Stomach (tissue), 9 donors: ENCODE data around the gene GABRP. TPM values are rescaled to one million over a fixed set of nuclear protein-coding genes. Genes with fewer than 3 reads are reported as not detected.

Source experiments
- DNase-seq, 2 donors: peaks; one replicate each; pipeline versions ENCODE4 v3.0.0 to v3.0.0-alpha.2; 2013 to 2019
- H3K27ac ChIP-seq, 5 donors: fragments of 200-600 bp in 4 of 5; sonication (generic) in 4 of 5; one replicate each; pipeline ENCODE4 v1.5.1; 2013 to 2019; ENCODE audit warnings: mild to moderate bottlenecking in 1 of 5, moderate library complexity in 1 of 5
- H3K27me3 ChIP-seq, 3 donors: fragments of 200-600 bp; sonication (generic); one replicate each; pipeline ENCODE4 v1.5.1; 2017 to 2019; ENCODE audit warnings: mixed run types in 1 of 3
- H3K36me3 ChIP-seq, 4 donors: fragments of 200-600 bp; sonication (generic); 1 replicate in 3 of 4; 2 replicates in 1 of 4; pipeline ENCODE4 v1.5.1; 2016 to 2019
- H3K4me1 ChIP-seq, 4 donors: fragments of 200-600 bp; sonication (generic); one replicate each; pipeline ENCODE4 v1.5.1; 2016 to 2019
- H3K4me3 ChIP-seq, 4 donors: fragments of 200-600 bp; sonication (generic) in 3 of 4; one replicate each; pipeline ENCODE4 v1.5.1; 2016 to 2019; ENCODE audit warnings: mild to moderate bottlenecking in 1 of 4
- H3K9me3 ChIP-seq, 4 donors: fragments of 200-600 bp; sonication (generic); one replicate each; pipeline ENCODE4 v1.5.1; 2016 to 2019
- EP300 ChIP-seq: sonication (generic); formaldehyde crosslinking; IDR thresholded peaks from one replicate; pipeline ENCODE4 v1.6.1; 2017; ENCODE audit warnings: antibody characterized with exemption
- POLR2A ChIP-seq, 4 donors: fragments of 450-650 bp; IDR thresholded peaks; one replicate each; pipeline ENCODE4 v1.6.1; 2016; ENCODE audit warnings: antibody characterized with exemption in 4 of 4, control low read depth in 2 of 4, mild to moderate bottlenecking in 1 of 4, moderate library complexity in 1 of 4
- POLR2AphosphoS5 ChIP-seq, 3 donors: sonication (generic); formaldehyde crosslinking; IDR thresholded peaks; one replicate each; pipeline ENCODE4 v1.6.1; 2016; ENCODE audit warnings: antibody characterized with exemption in 3 of 3
- WGBS, 5 donors: extraction: QIAGEN DNeasy Blood & Tissue Kit in 3 of 5; methylation state at CpG; one replicate each; pipeline versions ENCODE4 v1.1.5 to v1.1.7; 2013 to 2018; 5-methylcytosine and 5-hydroxymethylcytosine counted together
- intact Hi-C: fragments of 100-400 bp; cut with DNase I; formaldehyde crosslinking; loops from one replicate; pipeline ENCODE4 v1.15.1; 2023; ENCODE audit warnings: low total_unique reads
- polyA plus RNA-seq, 3 donors: library from polyadenylated mRNA; stranded (reverse); fragments of 200-250 nt; gene quantifications; one replicate each; pipeline ENCODE4 v1.2.3, GENCODE V29; 2013
- total RNA-seq, 5 donors: library from RNA; depleted of rRNA; stranded (reverse); fragments of >200 nt; gene quantifications; one replicate each; pipeline versions ENCODE4 v1.1.0 to v1.2.3, GENCODE V29; 2014 to 2016
- TF ChIP-seq, protein P1 (sequence below), 7 experiments: fragments of 450-650 bp in 4 of 7; fragments of 200-600 bp in 3 of 7; sonication (generic) in 3 of 7; IDR thresholded peaks; one replicate each; pipeline ENCODE4 v1.5.1; 2016 to 2019; ENCODE audit warnings: antibody characterized with exemption in 7 of 7, control low read depth in 2 of 7, mild to moderate bottlenecking in 1 of 7
- donor health status: healthy with polysubstance abuse.
- donor health status: Bipolar disorder and iron deficiency.
- donor health status: healthy.

Gene GABRP
- total and polyA plus RNA-seq, 8 donors: under 0.01 to 31.7 (median 1.0) TPM; not detected in 2

DNA sequence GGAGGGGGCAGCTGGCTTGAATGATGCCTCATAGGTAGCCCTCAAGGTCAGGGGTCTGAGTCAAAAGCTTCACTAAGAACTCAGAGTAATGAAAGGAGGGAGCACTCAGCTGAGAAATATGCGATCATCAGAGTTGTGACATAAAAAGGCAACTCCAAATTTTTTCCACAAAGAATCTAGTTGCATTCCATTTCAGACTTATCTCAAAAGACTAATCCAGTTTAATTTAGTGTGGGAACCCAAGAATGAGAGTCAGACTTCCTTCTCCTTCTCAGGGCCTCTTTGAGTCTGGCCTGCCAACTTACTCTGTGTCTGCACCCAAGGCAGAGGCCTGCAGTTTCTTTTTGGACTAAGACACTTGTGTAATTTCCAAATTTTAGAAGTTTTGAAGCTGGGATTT is 34.7 kb downstream of the GABRP start:
- H3K27me3 ChIP-seq: no peaks in the 10 kb centered on the region
- H3K9me3 ChIP-seq: no peaks in the 10 kb centered on the region
- no peak overlapping the region for H3K4me3 ChIP-seq
- 61 to 90% (median 83%) methylated on average over 1 of the region's 1 CpG for WGBS, 5 donors
- TF ChIP-seq POLR2A (IDR thresholded peaks at IDR 0.05) (no peak), EP300 (no peak), POLR2AphosphoS5 (IDR thresholded peaks at IDR 0.05) (no peak)
- TF ChIP-seq, protein P1, sequence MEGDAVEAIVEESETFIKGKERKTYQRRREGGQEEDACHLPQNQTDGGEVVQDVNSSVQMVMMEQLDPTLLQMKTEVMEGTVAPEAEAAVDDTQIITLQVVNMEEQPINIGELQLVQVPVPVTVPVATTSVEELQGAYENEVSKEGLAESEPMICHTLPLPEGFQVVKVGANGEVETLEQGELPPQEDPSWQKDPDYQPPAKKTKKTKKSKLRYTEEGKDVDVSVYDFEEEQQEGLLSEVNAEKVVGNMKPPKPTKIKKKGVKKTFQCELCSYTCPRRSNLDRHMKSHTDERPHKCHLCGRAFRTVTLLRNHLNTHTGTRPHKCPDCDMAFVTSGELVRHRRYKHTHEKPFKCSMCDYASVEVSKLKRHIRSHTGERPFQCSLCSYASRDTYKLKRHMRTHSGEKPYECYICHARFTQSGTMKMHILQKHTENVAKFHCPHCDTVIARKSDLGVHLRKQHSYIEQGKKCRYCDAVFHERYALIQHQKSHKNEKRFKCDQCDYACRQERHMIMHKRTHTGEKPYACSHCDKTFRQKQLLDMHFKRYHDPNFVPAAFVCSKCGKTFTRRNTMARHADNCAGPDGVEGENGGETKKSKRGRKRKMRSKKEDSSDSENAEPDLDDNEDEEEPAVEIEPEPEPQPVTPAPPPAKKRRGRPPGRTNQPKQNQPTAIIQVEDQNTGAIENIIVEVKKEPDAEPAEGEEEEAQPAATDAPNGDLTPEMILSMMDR (IDR thresholded peaks at IDR 0.05): no peak
- peak in 1 of 2 donors; percentile 26 for DNase-seq
- intact Hi-C loops: no loop called here
- no peaks in the 10 kb centered on the region for H3K36me3 ChIP-seq
- H3K27ac ChIP-seq: no peak overlapping the region
- H3K4me1 ChIP-seq: no peaks in the 10 kb centered on the region

GRCh38 chr5:170819824-170820223 is 36.3 kb downstream of the GABRP start:
- H3K4me3 ChIP-seq: no peak overlapping the region
- H3K36me3 ChIP-seq: no peaks in the 10 kb centered on the region
- no peaks in the 10 kb centered on the region for H3K9me3 ChIP-seq
- TF ChIP-seq, protein P1 (IDR thresholded peaks at IDR 0.05): no peak
- no peak for TF ChIP-seq POLR2AphosphoS5 (IDR thresholded peaks at IDR 0.05)
- TF ChIP-seq POLR2A (IDR thresholded peaks at IDR 0.05): no peak
- no peak for TF ChIP-seq EP300
- DNase-seq: peak in 1 of 2 donors; percentile 16
- intact Hi-C loops: no loop called here
- H3K27me3 ChIP-seq: no peaks in the 10 kb centered on the region
- H3K27ac ChIP-seq: no peak overlapping the region
- H3K4me1 ChIP-seq: no peaks in the 10 kb centered on the region

- no peaks in the 10 kb centered on the region for H3K4me1 ChIP-seq
- WGBS, 5 donors: 30 to 66% (median 45%) methylated on average over 4 of the region's 4 CpGs
- no peak overlapping the region for H3K4me3 ChIP-seq
- H3K27me3 ChIP-seq: no peaks in the 10 kb centered on the region
- DNase-seq: no peak
- intact Hi-C loops: no loop called here
- no peaks in the 10 kb centered on the region for H3K36me3 ChIP-seq
- peaks cover 0 to 10% (median 2%) of the 10 kb centered on the region in 4 donors for H3K9me3 ChIP-seq
- TF ChIP-seq POLR2A (IDR thresholded peaks at IDR 0.05) (no peak), EP300 (no peak), POLR2AphosphoS5 (IDR thresholded peaks at IDR 0.05) (no peak)
- TF ChIP-seq, protein P1 (IDR thresholded peaks at IDR 0.05): no peak
- no peak overlapping the region for H3K27ac ChIP-seq
Observed at GRCh38 chr5:170821257-170821800, 37.8 kb downstream of the GABRP start.

DNA sequence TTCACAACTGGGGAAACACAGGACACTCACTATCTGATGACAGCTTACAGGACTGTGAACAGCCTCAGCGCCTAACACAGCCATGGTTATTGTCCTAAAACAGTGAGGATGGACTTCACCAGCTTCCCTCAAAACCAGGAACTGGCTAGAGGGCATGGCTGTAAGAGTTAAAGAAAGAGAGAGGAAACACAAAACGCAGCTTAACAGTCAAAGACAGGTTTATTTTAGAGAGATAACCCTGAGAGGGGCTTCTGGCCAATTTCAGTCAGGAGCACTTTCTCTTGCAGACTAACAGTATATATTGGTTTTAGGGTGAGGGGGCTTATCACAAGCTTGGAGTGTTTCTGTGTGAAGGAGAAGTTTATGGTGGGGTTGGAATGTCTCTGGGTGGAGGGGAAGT is 42.6 kb downstream of the GABRP start:
- DNase-seq: no peak
- intact Hi-C loops: no loop called here
- TF ChIP-seq POLR2A (IDR thresholded peaks at IDR 0.05): no peak
- TF ChIP-seq, protein P1 (IDR thresholded peaks at IDR 0.05): no peak
- TF ChIP-seq POLR2AphosphoS5 (IDR thresholded peaks at IDR 0.05): no peak
- TF ChIP-seq EP300: no peak
- Histone ChIP-seq H3K4me3 (no peak overlapping the region), H3K27ac (no peak overlapping the region), H3K4me1 (no peaks in the 10 kb centered on the region), H3K27me3 (no peaks in the 10 kb centered on the region), H3K36me3 (no peaks in the 10 kb centered on the region), H3K9me3 (peaks cover 0 to 10% (median 2%) of the 10 kb centered on the region in 4 donors)
- 70 to 93% (median 83%) methylated on average over 2 of the region's 2 CpGs for WGBS, 5 donors
